Measurements from ENCODE around the gene PDLIM5.
"Not testable (repeated sequence)": the region's sequence is repeated elsewhere in the genome, so short reads cannot be mapped to it uniquely, and the experiment has no call there.

The PDLIM5 gene

DNA sequence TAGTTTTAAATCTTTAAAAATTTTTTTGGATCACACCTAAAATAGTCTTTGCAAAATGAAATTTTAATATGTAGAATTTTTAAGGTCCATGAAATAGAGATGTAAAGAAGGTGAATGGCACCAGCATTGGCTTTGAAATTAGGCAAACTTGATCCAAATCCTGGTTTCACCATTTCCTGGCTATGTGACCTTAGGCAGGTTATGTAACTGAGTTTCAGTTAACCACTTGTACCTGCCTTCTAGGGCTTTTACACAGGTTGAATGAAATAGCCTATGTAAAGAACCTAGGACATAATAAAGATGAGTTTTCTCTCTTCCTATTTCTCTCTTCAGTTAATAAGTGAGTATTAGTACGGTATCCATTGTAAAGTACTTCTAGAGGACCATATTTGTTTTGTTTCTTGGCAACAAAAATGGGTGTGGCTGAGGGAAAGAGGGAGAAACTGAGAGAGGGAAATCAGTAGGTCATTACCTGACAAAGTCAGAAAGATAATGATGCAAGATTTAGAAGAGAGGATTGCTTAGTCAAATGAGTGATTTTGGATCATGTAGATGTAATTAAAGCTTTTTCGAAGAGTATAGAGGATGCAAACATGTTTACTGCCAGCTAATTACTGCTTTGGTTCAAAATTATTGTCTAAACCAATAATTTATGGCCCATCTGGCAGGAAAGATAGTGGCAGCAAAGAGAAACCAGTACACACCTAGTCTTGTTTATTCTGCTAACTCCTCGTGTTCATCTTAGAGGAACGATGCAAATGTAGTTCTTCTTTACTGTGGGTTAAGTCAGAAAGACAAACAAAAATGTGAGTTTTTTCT is 81.9 kb downstream of the PDLIM5 start:
- DNase-seq: peak; percentile 29

DNA sequence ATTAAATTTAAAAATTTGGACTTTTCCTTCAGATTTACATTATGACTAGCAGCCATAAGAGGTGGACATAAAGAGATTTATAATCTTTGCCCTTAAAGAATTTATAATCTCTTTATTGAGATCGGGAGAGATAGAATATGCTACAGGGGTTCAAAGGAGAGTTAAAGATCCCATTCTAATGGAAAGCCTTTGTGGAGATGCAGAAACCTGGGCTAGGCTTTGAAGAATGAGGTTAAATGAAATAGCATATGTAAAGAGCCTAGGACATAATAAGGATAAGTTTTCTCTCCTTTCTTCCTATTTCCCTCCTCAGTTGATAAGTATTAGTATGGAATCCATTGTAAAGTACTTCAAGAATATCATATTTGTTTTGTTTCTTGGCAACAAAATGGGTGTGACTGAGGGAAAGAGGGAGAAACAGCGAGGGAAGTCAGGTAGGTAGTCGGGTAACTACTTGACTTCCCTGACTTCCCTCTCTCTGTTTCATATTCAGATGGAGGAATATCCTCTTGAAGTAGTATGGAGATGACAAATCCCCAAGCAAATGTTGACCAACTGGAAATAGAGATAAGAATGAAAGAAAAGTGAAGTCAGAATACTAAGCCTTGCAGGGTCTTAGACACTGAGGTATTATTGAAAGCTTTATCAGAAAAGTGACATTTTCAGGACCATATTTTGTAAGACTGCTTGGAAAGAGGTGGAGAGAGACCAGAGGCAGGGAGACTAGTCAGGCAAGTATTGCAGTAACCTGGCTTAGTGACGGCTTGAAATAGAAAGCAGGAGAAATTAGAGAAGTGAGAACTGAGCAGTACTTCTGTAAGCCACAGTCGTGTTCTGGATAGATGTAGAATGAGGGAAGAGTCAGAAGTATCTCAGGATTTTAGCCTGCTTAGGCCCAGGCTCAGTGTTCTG is 82.9 kb downstream of the PDLIM5 start:
- DNase-seq: peak; percentile 21

DNA sequence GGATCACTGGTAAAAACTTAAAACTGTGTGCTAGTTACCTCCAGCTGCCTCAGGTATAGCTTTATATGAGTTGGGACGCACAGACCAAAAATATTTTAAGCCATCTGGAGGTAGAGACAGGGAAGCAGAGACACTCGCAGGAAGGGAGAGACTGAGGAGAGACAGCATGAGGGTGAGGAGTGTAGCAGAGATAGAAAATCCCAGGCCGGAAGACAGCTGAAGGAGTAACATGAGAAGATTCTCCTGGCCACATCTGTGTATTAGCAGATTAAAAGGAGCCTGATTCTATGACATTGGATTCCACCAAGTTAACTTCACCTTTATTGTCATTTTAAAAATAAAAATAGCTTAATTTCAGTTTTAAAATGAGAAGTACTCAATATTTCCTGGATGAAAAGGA is 84.3 kb downstream of the PDLIM5 start:
- DNase-seq: no peak

DNA sequence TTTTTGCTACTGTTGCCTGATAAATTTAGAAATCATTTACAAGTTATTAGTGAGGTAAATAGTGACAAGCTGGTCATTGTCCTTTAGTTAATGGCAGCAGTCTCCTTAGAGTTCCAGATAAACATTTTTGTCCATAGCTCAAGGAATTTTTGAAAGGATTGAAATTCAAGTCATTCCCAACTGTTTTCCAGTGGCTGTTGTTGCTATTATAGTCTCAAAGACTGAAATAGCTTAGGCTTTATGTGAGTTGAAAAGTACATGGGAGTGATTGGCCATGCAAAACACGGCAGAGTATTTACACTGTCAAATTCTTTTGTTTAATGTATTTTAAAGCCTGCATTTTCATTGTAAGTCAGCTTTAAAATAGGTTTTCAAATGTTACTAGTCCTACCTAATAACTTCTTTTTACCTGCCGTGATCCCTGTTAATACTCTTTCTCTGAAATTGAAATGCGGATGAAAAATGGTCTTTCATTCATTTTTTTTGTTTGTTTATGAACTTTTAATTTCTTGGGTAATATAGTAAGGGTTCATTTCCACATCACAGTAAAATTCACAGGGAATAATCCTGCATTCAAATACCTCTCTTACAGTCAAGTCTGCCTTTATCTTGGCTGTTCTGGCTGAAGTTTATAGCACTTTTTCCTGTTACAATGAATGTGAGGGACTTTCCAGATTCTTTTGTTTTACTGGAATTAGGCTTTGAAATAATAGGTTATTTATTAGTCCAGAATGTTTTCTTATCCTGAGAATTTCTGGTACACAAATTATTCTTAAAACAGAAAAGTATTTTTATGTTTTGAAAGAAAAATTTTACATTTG is 85.1 kb downstream of the PDLIM5 start:
- DNase-seq: no peak

DNA sequence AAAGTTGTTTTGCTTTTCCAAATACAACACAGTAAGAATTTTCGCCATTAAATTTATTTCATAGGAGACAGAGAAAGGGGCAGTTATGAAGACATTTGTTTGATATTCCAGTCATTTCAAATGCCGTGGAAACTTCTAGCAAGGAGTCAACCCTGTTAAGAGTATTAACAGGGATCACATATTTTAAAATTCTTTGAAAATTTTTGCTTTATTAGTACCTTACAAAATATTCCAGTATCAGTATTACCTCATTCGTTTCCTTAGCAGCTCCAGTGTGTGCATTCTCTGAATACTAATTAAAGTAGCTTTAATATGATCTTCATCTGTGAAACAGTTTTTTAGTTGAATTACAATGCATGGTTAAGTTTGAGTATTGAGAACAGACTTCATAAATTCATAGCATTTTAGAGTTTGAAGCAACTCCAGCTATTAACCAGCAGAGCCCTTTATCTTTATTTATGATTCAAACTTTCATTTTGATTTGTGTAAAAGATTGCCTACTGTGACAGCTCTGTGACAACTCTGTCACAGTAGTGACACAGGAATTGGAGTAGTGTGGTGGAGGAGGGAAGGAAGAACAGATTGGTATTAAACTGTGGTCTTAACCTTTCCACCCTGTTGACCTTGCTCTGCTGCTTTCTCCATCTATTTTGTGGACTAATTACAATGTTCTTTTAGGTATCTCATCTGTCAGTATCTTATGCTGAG is 86.3 kb downstream of the PDLIM5 start:
- DNase-seq: no peak

DNA sequence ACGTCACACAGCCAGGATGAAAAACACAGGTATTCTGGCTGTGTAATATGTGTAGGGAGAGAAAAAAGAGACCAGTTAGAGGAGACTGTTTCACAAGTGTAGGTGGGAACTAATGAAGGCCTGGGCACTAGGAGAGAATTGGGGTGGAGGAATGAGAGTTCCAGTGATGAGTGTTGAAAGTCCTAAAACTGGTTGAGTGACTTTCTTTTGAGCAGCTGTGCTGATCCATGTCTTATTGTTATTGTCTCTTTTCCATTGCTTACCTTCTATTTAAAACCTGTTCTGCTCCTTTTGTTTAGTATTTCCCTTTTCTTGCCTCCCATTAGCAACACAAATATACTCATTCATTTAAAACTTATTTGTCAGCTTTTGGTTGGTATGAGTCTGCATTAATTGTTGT is 88.7 kb downstream of the PDLIM5 start:
- peak; percentile 62 for DNase-seq

DNA sequence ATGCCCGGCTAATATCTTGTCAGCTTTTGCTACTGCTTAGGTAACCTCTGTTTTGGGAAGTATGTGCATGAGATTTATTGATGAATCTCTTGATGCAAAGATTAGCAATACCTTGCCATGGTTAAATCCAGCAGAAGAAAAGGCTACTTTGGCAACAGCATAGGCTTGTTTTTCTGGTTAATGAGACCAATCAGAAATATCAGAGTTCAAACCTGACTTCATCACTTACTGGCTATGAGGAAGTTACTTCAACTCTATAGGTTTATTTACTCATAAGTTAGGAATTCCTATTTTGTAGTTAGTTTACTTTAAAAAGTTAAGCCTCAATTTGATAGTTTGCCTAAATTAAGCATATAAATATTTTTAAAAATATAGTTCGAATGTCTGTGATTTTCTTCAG is 93.1 kb downstream of the PDLIM5 start:
- no peak for DNase-seq

DNA sequence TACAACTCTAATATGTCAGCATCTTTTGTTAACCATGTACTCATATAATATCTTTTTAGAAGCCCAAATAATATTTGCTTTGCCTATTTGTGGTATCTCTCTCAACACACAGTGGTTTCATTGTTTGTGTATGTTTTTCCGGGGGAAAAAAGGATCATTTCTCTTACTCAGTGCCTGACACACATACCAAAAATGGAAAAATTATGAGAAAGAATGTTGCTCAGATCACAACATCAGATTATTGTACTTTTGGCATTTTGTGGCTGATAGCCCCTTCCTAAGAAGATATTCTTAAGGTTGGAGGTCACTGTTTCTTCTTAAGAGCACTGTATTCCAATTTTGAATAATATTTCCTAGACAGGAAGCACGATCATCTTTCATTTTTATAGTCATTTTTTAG is 93.6 kb downstream of the PDLIM5 start:
- DNase-seq: no peak

DNA sequence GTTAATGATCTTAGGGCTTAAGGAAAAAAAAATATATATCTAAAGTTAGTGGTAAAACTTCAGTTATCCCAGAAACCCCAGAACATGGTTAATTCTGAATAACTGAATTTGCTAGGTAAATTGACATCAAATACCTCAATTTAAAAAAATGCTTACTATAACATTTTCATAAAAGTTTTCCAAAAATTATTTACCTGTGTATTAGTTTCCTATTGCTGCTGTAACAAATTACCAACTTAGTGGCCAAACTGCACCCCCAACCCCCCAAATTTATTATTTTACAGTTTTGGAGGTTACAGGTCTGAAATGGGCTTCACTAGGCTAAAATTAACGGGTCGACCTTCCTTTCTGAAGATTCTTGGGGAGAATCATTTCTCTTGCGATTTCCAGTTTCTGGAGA is 95.2 kb downstream of the PDLIM5 start:
- DNase-seq: no peak

DNA sequence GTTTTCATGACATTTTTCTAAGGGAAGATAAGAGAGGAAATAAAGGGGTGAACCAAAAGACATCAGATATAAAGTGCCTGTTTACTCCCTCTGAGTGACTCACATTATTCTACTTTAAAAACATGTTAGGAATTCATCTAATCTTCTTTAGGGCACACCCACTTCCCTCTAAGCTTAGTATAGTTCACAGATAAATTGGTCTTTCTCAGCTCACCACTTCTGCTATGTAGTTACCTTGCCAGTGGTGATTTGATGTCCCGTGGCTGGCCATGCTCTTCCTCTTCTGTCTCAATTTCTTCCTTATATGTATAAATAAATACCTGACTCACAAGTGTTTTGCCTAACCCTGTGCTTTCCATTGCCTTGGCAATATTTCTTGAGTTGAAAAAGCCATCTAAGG is 96.8 kb downstream of the PDLIM5 start:
- no peak for DNase-seq

DNA sequence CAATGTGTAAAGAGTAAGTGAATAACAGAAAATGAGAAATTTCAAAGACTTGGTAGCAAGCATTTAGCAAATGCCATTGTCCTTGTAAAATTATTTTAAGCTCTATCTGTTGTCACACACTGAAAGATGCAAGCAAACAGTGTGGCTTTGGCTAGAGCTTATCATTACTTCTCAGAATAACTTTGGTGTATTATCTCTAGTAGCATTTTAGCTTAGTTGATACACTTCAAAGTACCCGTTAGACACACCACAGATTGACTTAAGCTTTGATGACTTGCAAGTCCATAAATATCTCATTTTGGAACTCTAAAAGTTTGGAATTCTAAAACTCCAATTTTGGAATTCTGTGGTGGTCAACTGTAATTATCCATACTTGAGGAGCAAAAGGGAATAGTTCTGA is 98.6 kb downstream of the PDLIM5 start:
- no peak for DNase-seq

DNA sequence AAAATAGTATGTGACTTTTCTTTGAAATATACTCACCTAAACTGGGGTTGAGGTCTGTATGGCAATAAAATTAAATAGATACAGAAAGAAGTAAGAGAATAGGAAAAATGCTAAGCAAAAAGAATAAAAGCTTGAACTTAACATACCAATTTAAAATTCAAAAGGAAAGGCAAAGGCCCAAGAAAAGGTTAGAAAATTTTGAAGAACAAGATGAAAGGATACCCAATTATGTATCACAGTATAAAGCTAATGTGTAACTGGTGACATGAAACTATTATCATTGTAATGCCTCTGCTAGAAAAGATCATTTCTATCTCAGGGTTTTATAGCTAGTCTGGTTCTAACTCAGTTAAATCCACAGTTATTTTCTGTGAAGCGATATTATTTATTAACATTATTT is 99.1 kb downstream of the PDLIM5 start:
- no peak for DNase-seq

DNA sequence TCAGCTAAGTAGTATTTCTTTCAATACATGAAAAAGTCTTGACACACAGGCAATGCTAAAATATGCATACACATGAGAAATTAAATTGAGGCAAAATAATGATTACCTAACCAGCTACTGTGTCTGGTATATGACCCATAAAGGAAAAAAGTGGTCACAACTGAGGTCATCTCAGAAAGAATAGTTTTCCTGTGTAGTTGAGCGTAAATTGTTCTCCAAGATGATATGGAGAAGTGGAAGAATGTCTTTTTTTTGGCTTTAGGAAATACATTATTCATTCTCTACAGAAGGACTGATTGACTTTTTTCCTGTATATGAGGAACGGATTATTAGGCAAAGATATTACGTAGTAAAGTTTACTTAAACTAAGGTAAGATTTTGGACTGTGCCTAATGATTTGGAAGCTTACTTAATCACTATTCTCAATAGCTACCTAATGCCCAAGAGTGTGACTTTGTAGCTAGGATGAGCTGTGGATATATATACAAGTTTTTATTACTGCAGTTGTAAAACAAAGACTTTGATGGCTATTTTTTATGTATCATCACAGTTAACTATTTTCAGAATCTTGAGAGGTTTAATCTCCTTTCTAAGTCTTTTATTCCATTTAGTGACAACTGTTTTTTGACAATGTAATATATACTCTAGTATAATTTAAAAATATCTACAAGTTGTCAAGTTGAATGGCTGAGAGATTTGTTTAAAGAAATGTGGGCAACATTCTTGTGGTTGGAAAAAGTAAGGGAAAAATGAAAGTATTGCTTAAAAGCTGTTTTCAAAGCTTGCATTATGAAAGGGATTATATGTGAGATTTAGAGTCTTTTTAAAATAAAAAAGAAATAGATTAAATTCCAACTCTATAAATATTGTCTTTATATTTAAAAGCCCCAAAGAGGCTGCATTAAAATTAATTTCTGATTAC is 100.2 kb downstream of the PDLIM5 start:
- DNase-seq: no peak

DNA sequence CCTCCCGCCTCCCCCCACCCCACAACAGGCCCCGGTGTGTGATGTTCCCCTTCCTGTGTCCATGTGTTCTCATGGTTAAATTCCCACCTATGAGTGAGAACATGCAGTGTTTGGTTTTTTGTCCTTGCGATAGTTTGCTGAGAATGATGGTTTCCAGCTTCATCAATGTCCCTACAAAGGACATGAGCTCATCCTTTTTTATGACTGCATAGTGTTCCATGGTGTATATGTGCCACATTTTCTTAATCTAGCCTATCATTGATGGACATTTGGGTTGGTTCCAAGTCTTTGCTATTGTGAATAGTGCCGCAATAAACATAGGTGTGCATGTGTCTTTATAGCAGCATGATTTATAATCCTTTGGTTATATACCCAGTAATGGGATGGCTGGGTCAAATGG is 104.3 kb downstream of the PDLIM5 start:
- DNase-seq: not testable (repeated sequence)

DNA sequence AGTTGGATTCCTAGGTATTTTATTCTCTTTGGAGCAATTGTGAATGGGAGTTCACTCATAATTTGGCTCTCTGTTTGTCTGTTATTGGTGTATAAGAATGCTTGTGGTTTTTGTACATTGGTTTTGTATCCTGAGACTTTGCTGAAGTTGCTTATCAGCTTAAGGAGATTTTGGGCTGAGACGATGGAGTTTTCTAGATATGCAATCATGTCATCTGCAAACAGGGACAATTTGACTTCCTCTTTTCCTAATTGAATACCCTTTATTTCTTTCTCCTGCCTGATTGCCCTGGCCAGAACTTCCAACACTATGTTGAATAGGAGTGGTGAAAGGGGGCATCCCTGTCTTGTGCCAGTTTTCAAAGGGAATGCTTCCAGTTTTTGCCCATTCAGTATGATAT is 105.9 kb downstream of the PDLIM5 start:
- not testable (repeated sequence) for DNase-seq

DNA sequence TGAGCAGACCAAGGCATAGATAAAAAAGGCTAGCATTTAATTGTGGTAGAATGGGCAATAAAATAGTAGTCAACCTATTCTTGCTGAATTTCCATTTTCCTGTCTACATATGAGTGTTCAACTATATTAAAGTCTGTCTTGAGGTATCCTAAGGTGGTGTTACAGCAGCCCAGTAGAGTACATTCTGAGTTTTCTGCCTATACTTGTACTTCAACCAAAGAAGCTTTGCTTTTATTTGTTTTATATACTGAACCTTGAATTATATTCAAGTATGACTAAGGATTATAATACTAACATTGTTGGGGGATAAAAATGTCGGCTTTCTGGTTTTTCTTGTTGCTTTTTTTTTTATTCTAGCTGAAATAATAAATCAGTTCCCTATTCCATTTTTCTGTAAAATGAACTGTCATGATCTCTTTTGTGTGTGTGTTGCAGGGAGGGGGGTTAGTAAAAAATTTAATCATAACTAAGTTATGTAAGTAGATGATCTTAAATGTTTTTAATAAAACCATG is 106.7 kb downstream of the PDLIM5 start:
- no peak for DNase-seq

DNA sequence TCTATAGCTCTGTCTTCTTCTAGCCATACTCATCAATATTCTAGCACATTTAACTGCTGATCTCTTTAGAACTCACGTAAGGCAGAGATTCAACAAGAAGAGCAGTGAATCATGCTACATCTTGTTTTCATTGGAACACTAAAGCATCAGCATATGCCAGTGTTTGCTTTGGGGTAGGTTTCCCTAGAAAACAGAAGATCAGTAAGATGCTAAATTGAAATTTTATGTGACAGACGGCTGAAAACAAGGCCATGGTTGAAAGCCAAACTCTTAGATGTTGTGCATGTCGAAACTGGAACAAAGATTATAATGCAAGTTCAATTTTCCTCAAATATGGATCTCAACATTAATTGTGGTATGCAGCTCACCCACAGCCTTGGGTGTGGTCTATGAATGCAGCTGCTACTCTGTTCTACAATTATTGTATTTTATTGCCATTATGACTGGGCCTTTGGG is 107.6 kb downstream of the PDLIM5 start:
- DNase-seq: no peak

DNA sequence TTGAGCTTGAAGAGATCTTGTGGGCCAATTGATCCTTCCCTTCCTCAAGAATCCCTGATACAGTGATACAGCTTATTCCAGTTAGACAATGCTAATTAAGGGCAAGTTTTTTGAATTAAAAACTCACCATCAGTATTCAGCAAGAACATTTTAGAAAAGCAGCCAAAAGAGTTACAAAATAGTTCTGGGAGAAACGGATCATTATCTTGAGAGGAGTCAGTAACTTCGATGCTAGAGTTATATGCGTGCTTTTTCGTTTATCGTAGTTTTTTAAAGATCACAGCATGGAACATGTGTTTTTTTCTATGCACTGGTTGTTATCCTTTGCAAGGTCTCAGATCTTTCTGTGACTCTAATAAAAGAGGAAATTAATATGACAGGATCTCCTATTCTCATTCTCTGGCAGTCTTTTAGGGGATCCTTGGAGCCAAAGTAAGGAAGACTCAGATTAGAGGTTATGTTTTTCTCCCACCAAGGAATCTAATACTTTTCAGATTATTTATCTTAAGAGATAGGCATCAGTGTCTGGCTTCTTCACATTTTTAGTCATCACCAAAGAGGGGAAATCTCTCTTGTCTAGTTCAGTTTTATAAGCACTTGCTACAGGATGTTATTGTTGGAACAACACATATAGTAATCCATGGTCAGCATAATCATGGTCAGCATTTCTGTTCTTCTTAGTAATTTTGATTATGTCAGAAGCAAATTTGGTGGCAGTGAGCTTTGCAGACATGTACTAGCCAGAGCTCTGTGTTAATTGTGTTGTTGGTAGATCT is 109.7 kb downstream of the PDLIM5 start:
- no peak for DNase-seq

DNA sequence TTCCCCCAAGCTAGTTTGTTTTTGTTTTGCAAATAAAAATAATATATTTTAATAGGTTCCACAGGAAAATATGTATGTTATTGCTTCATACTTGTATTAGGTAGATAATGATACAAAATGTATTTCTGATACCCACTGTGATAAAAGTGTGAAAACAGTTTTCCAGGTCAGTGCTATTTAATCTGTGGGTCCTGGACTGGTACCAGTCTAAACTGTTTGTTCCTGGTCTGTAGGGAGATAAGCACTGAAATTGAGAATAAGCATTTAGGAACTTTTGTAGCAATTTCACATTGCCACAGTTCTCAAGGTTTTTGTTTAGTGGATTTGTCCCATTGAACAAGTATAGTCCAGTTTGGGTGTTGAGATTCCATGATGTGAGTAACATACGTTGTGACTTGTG is 110.5 kb downstream of the PDLIM5 start:
- no peak for DNase-seq

DNA sequence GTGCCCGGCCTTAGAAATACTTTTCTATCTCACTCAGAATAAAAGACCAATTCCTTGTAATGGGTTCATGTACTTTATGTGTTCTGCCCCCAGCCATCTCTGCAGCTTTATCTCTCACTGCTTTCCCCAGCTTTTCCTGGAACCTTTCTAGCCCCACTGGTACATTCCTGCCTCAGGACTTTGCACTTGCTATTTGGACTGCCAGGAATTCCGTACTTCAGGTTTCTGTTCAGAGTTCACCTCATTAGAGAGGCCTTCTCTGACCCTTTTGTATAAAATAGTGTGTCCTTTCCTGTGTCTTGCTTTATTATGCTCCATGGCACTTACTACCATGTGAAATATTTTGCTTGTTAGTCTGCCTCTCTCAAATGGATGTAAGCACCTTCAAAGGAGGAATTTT is 112.5 kb downstream of the PDLIM5 start:
- no peak for DNase-seq
